Heart right ventricle (tissue), 16 donors: Measurements from ENCODE around the gene MT1B. TPM values are rescaled to one million over a fixed set of nuclear protein-coding genes. Genes with fewer than 3 reads are reported as not detected.

ENCODE experiments used
- ATAC-seq, 8 donors: fragments of 200-7000 bp; cut with Tn5 transposase; one replicate each; pipeline ENCODE4 v1.9.1; 2020; ENCODE audit warnings: mild to moderate bottlenecking in 8 of 8, moderate library complexity in 8 of 8, moderate number of reproducible peaks in 1 of 8
- DNase-seq, 2 donors: peaks; one replicate each; pipeline ENCODE4 v3.0.0-alpha.2; 2020
- H3K27ac ChIP-seq, 10 donors: fragments of 200-600 bp; sonication (generic) in 2 of 10; one replicate each; pipeline versions ENCODE4 v1.5.0 to v1.8.0; 2020 to 2022; ENCODE audit warnings: mild to moderate bottlenecking in 3 of 10
- H3K27me3 ChIP-seq, 7 donors: fragments of 200-600 bp; one replicate each; pipeline ENCODE4 v1.8.0; 2021 to 2022; ENCODE audit warnings: mild to moderate bottlenecking in 2 of 7
- H3K36me3 ChIP-seq, 9 donors: fragments of 200-600 bp; sonication (generic) in 1 of 9; one replicate each; pipeline versions ENCODE4 v1.5.0 to v1.8.0; 2020 to 2022; ENCODE audit warnings: mild to moderate bottlenecking in 2 of 9
- H3K4me1 ChIP-seq, 9 donors: fragments of 200-600 bp; sonication (generic) in 1 of 9; one replicate each; pipeline versions ENCODE4 v1.5.0 to v1.8.0; 2020 to 2022; ENCODE audit warnings: mild to moderate bottlenecking in 4 of 9
- H3K4me3 ChIP-seq, 10 donors: fragments of 200-600 bp; sonication (generic) in 2 of 10; one replicate each; pipeline versions ENCODE4 v1.5.0 to v1.8.0; 2020 to 2022; ENCODE audit warnings: mild to moderate bottlenecking in 7 of 10, moderate library complexity in 2 of 10
- H3K9me3 ChIP-seq, 11 donors: fragments of 200-600 bp in 10 of 11; sonication (generic) in 2 of 11; one replicate each; pipeline versions ENCODE4 v1.5.0 to v1.8.0; 2013 to 2022; ENCODE audit warnings: mild to moderate bottlenecking in 2 of 11, control low read depth in 1 of 11, moderate library complexity in 1 of 11
- WGBS, 2 donors: extraction: QIAGEN DNeasy Blood & Tissue Kit; methylation state at CpG; one replicate each; pipeline ENCODE4 v1.1.7; 2013; ENCODE audit warnings: inconsistent platforms in 1 of 2; 5-methylcytosine and 5-hydroxymethylcytosine counted together
- intact Hi-C, 10 donors: fragments of 100-400 bp; cut with DNase I; formaldehyde crosslinking; loops; one replicate each; pipeline versions ENCODE4 v1.11.1 to v1.14.2; 2022
- polyA plus RNA-seq, 2 donors: library from polyadenylated mRNA; stranded (reverse); fragments of 200-250 nt; gene quantifications; one replicate each; pipeline ENCODE4 v1.2.3, GENCODE V29; 2013
- total RNA-seq, 10 donors: library from RNA; stranded (reverse); fragmentation: NEBNext Ultra II Directional in 3 of 10; extraction: Animal tissue kit (Norgen Biotek cat#: 25700) in 3 of 10; gene quantifications; one replicate each; pipeline versions ENCODE4 v1.2.1 to v1.2.4, GENCODE V29; 2021 to 2023
- TF ChIP-seq, protein P1 (sequence below), 9 donors: fragments of 200-600 bp; sonication (generic) in 2 of 9; IDR thresholded peaks; one replicate each; pipeline versions ENCODE4 v1.5.0 to v1.8.0; 2021 to 2022; ENCODE audit warnings: antibody characterized with exemption in 9 of 9, mild to moderate bottlenecking in 5 of 9, moderate library complexity in 1 of 9
- donor health status: Arrhythmogenic right ventricular cardiomyopathy.
- donor health status: ischemic (EF 13 %, LVEDD 7.1; RV severe dilation, severe dysfunction).
- donor health status: healthy with polysubstance abuse.
- donor health status: DM: no; HTN: yes; CAD: no.
- donor health status: DM: no; HTN: no; CAD: no.
- donor health status: ischemic (EF 25% LVEDD 6.9; RV normal size, moderate dysfunction).
- donor health status: ischemic (EF 25% LVEDD 5.7; RV mildly dilated, moderate dysfunction).
- donor health status: healthy.
- donor health status: DM: yes; HTN: yes; CAD: no.
- donor health status: Ischemic cardiomyopathy.
- donor health status: ischemic (EF 35%, LVEDD 5.7; RV mildly dilated, moderate dysfunction).
- donor health status: nonischemic (EF 11% LVEDD 7.7; RV severe dilation, severe dysfunction).
- donor health status: DM: yes; HTN: yes; CAD: no.
- donor health status: PGD.
- donor health status: ischemic (EF 29% LVEDD 5.4; RV normal size, mild dysfunction).
- donor health status: nonischemic (EF 23%, LVEDD 6.1; RV moderate dilation, normal function).

Gene MT1B
- total and polyA plus RNA-seq, 12 donors: not detected

DNA sequence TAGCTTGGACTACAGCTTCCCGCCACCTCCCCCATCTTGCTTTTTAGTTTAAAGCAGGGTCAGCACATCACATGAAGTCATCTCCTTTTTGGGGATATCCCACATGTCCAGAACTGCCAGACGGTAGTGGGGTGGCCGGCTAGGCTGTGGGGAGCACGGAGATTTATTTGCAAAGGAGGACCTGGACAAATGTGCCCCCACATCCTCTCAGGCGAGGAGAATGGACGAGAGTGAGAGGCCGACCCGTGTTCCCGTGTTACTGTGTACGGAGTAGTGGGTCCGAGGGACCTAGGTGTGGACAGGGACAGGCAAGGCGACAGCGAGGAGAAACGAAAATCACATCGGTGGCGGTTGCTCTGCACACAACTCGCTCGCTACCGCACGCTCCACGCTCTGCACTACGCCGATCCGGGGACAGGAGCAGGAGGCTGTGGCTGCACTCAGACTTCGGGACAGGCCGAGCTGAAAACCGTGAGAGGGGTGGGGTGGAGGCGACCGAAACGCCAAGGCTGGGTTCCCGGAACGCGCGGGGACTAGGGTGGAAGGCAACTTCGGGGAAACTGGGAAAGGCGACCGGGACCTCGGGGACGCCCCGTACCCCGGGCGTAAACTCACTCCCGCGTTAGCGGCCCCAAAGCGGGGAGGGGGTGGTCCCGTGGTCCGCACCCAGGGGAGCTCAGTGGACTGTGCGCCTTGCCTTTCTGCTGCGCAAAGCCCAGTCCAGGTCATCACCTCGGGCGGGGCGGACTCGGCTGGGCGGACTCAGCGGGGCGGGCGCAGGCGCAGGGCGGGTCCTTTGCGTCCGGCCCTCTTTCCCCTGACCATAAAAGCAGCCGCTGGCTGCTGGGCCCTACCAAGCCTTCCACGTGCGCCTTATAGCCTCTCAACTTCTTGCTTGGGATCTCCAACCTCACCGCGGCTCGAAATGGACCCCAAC is 13.6 kb upstream of the MT1B start, which contains the start of gene MT1A:
TSS of gene MT1A (plus strand) at position 853 of the 937 bp plus-strand sequence. CDS start at position 926, 73 bp downstream.
- Histone ChIP-seq H3K4me1 (peaks cover 0 to 34% (median 21%) of the 10 kb centered on the region in 9 donors), H3K9me3 (no peaks in the 10 kb centered on the region), H3K27ac (peak within 1 kb of the TSS in 9 of 10 donors; percentile 17 to 79 (median 67)), H3K4me3 (peak within 1 kb of the TSS; percentile 36 to 64 (median 58)), H3K36me3 (no peaks in the 10 kb centered on the region), H3K27me3 (peaks cover 3 to 96% (median 35%) of the 10 kb centered on the region in 7 donors)
- TF ChIP-seq, protein P1, sequence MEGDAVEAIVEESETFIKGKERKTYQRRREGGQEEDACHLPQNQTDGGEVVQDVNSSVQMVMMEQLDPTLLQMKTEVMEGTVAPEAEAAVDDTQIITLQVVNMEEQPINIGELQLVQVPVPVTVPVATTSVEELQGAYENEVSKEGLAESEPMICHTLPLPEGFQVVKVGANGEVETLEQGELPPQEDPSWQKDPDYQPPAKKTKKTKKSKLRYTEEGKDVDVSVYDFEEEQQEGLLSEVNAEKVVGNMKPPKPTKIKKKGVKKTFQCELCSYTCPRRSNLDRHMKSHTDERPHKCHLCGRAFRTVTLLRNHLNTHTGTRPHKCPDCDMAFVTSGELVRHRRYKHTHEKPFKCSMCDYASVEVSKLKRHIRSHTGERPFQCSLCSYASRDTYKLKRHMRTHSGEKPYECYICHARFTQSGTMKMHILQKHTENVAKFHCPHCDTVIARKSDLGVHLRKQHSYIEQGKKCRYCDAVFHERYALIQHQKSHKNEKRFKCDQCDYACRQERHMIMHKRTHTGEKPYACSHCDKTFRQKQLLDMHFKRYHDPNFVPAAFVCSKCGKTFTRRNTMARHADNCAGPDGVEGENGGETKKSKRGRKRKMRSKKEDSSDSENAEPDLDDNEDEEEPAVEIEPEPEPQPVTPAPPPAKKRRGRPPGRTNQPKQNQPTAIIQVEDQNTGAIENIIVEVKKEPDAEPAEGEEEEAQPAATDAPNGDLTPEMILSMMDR (IDR thresholded peaks at IDR 0.05): no peak
- peak; percentile 90 to 94 (median 93) for ATAC-seq
- 5 to 6% methylated on average over 68 of the region's 68 CpGs for WGBS, 2 donors
- intact Hi-C loops: no loop called here
- DNase-seq: peak; percentile 78 to 88

DNA sequence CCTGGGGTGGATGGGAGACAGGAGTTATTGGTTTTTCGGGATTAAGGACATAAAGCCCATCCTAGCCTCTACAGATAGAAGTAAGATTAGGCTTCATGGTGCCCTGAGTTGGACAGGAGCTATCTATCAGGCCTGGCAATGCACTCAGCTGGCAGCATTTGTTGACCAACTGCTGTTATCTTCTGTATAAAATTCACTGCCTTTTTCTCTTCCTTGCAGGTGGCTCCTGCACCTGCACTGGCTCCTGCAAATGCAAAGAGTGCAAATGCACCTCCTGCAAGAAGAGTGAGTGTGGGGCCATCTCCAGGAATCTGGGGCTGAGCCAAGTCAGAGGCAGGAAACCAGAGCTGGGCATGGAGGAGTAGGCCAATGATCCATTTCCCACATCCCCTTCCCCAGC is 12.6 kb upstream of the MT1B start:
- WGBS, 2 donors: 66 to 68% methylated on average over 1 of the region's 1 CpG
- Histone ChIP-seq H3K9me3 (no peaks in the 10 kb centered on the region), H3K4me1 (peaks cover 0 to 44% (median 27%) of the 10 kb centered on the region in 9 donors), H3K36me3 (no peaks in the 10 kb centered on the region), H3K4me3 (peak overlapping the region in 1 of 10 donors; percentile 53), H3K27me3 (peaks cover 3 to 96% (median 44%) of the 10 kb centered on the region in 7 donors), H3K27ac (peak overlapping the region in 1 of 10 donors; percentile 78)
- DNase-seq (no peak), ATAC-seq (no peak)
- intact Hi-C loops: no loop called here
- TF ChIP-seq, protein P1 (IDR thresholded peaks at IDR 0.05): no peak

DNA sequence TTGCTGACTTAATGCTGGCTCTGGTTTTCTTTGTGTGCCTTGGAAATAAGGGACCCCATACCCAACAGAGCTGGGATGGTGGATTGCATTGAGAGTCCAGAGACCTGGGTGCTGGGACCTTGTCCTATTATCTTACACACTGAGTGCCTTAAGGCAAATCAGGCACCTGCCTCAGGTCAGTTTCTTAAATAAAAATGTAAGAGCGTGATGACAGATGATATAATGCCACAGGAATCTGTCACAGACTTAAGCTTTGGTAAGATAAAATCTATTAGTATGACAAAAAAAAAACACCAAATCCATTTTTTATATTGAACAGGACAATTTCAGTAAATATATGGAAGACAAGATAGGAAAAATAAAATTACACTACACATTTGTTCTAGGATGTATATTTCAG is 11.6 kb upstream of the MT1B start:
- intact Hi-C loops: loop anchor here in 5 of 10 donors (5.0 kb wide), 2 partner anchors 33 to 42 kb away; partner anchors contain the start of genes MT2A (in 4 of the 5) and MT1X (in 1 of the 5)
- 86 to 89% methylated on average over 1 of the region's 1 CpG for WGBS, 2 donors
- Histone ChIP-seq H3K9me3 (no peaks in the 10 kb centered on the region), H3K27me3 (peaks cover 3 to 95% (median 44%) of the 10 kb centered on the region in 7 donors), H3K4me1 (peaks cover 0 to 42% (median 27%) of the 10 kb centered on the region in 9 donors), H3K4me3 (no peak overlapping the region), H3K36me3 (no peaks in the 10 kb centered on the region), H3K27ac (no peak overlapping the region)
- DNase-seq (no peak), ATAC-seq (no peak)
- TF ChIP-seq, protein P1 (IDR thresholded peaks at IDR 0.05): no peak

DNA sequence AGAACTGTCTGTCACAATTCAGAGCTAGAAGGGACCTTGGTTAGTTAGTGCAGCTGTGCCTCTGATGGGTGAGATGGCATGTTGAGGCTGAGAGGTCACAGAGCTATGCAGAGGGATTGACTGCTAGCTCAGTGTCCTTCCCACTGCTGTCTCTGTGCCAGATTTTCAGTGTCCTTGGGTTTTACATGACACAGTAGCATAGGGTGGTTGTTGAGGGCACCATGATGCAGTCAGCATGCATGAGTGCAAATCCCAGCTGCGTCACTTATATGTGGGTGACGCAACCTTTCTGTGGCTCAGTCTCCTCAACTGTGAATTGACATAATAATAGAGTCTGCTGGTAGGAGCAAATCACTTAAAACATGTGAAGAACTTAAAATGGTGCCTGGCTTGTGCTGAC is 10.5 kb upstream of the MT1B start:
- DNase-seq (no peak), ATAC-seq (no peak)
- TF ChIP-seq, protein P1 (IDR thresholded peaks at IDR 0.05): no peak
- Histone ChIP-seq H3K9me3 (no peaks in the 10 kb centered on the region), H3K4me1 (peaks cover 0 to 36% (median 25%) of the 10 kb centered on the region in 9 donors), H3K36me3 (no peaks in the 10 kb centered on the region), H3K4me3 (no peak overlapping the region), H3K27ac (no peak overlapping the region), H3K27me3 (peaks cover 0 to 95% (median 43%) of the 10 kb centered on the region in 7 donors)
- intact Hi-C loops: loop anchor here in 5 of 10 donors (5.0 kb wide), 2 partner anchors 34 to 41 kb away; partner anchors contain the start of genes MT2A (in 4 of the 5) and MT1X (in 1 of the 5)
- 98% methylated on average over 2 of the region's 2 CpGs for WGBS, 2 donors
